ENCODE results near the gene PML. TPM values are rescaled to one million over a fixed set of nuclear protein-coding genes. Genes with fewer than 3 reads are reported as not detected.

The PML gene
- polyA plus RNA-seq, 1 donor (not counting 4 experiments of a cell fraction or from before 2014, with no cell fraction given): 20.5 TPM

DNA sequence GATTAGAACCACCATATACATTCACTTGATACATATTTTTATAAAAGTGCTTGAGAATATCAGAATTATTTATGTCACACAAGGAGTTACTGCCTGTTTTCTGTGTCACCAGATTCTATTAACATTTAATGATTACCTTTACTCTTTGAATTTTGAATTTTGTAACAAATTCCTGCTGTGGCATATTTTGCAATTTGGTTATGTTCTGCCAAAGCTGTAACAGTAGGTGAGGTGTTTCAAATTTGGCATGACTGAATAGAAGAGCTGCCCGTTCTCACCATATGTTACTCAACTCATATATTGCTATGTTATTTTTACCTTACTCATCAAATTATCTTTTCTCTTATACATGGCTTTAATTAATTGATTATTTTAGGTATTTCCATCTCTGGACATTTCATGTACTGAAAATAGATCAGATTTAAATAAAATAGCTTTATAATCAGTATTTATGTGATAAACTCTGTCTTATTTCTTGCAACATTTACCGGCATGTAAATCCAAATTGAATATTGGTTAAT lies 18.9 kb downstream of the PML start:
- dilution Hi-C loops (cut with MboI; ENCODE audit: extremely low pct_ligation_motif_present, low sequenced_read_pairs): no loop called here
- TF ChIP-seq EZH2 (IDR thresholded peaks at IDR 0.05; ENCODE audit: low read length): no peak
- no peak for TF ChIP-seq CTCF (optimal IDR thresholded peaks at IDR 0.05 in 1 of 3, IDR thresholded peaks at IDR 0.05 in 1 of 3, conservative IDR thresholded peaks at IDR 0.05 in 1 of 3; ENCODE audit: extremely low read depth in 1 of 3, insufficient read depth in 2 of 3, low read length in 3 of 3)
- no peak for FAIRE-seq

GRCh38 chr15:74019734-74020133 lies 25.2 kb downstream of the PML start:
- H3K27ac ChIP-seq (ENCODE audit: control insufficient read depth, insufficient read depth, low read length): no peak overlapping the region
- no peaks in the 10 kb centered on the region for H3K9me3 ChIP-seq (ENCODE audit: control insufficient read depth, low read depth, low read length)
- H3K4me1 ChIP-seq (ENCODE audit: control insufficient read depth, extremely low read depth, insufficient read depth, low read length): no peaks in the 10 kb centered on the region
- H3K4me2 ChIP-seq (ENCODE audit: control insufficient read depth, extremely low read depth, insufficient read depth, low read depth, low read length): no peak overlapping the region
- dilution Hi-C loops (cut with MboI; ENCODE audit: extremely low pct_ligation_motif_present, low sequenced_read_pairs): no loop called here
- no peaks in the 10 kb centered on the region for H3K27me3 ChIP-seq (ENCODE audit: control insufficient read depth, extremely low read depth, insufficient read depth, low read length)
- H4K20me1 ChIP-seq (ENCODE audit: control insufficient read depth, extremely low read depth, insufficient read depth, low read length): peaks cover 19% of the 10 kb centered on the region
- TF ChIP-seq CTCF (optimal IDR thresholded peaks at IDR 0.05 in 1 of 3, IDR thresholded peaks at IDR 0.05 in 1 of 3, conservative IDR thresholded peaks at IDR 0.05 in 1 of 3; ENCODE audit: extremely low read depth in 1 of 3, insufficient read depth in 2 of 3, low read length in 3 of 3) (no peak), EZH2 (IDR thresholded peaks at IDR 0.05; ENCODE audit: low read length) (no peak)
- no peak overlapping the region for H3K4me3 ChIP-seq (ENCODE audit: control insufficient read depth in 2 of 3, extremely low read depth in 1 of 3, insufficient read depth in 2 of 3, low read depth in 1 of 3, low read length in 3 of 3)
- no peak for FAIRE-seq
- peaks cover 26 to 32% of the 10 kb centered on the region in 2 experiments for H3K36me3 ChIP-seq (ENCODE audit: control insufficient read depth in 2 of 2, extremely low read depth in 1 of 2, insufficient read depth in 2 of 2, low read length in 2 of 2)
- H3K9me1 ChIP-seq (ENCODE audit: control insufficient read depth, extremely low read depth, insufficient read depth, low read length): peaks cover 2% of the 10 kb centered on the region
- no peak overlapping the region for H3K9ac ChIP-seq (ENCODE audit: control insufficient read depth, extremely low read depth, insufficient read depth, low read length)
- H2AFZ ChIP-seq (ENCODE audit: control insufficient read depth, low read length): no peak overlapping the region
- no peak for DNase-seq (ENCODE audit: low read depth, low spot score)
- H3K79me2 ChIP-seq (ENCODE audit: control insufficient read depth, insufficient read depth, low read length): peaks cover 74% of the 10 kb centered on the region

More for the DNA sequence above, 18.9 kb downstream of the PML start:
- Histone ChIP-seq H3K4me1 (ENCODE audit: control insufficient read depth, extremely low read depth, insufficient read depth, low read length) (peaks cover 4% of the 10 kb centered on the region), H3K27me3 (ENCODE audit: control insufficient read depth, extremely low read depth, insufficient read depth, low read length) (no peaks in the 10 kb centered on the region), H3K4me2 (ENCODE audit: control insufficient read depth, extremely low read depth, insufficient read depth, low read depth, low read length) (no peak overlapping the region), H3K36me3 (ENCODE audit: control insufficient read depth in 2 of 2, extremely low read depth in 1 of 2, insufficient read depth in 2 of 2, low read length in 2 of 2) (peaks cover 18 to 21% of the 10 kb centered on the region in 2 experiments), H2AFZ (ENCODE audit: control insufficient read depth, low read length) (no peak overlapping the region), H4K20me1 (ENCODE audit: control insufficient read depth, extremely low read depth, insufficient read depth, low read length) (peaks cover 22% of the 10 kb centered on the region), H3K9me3 (ENCODE audit: control insufficient read depth, low read depth, low read length) (no peaks in the 10 kb centered on the region), H3K27ac (ENCODE audit: control insufficient read depth, insufficient read depth, low read length) (no peak overlapping the region), H3K9me1 (ENCODE audit: control insufficient read depth, extremely low read depth, insufficient read depth, low read length) (peaks cover 4% of the 10 kb centered on the region), H3K4me3 (ENCODE audit: control insufficient read depth in 2 of 3, extremely low read depth in 1 of 3, insufficient read depth in 2 of 3, low read depth in 1 of 3, low read length in 3 of 3) (no peak overlapping the region), H3K79me2 (ENCODE audit: control insufficient read depth, insufficient read depth, low read length) (peaks cover 84% of the 10 kb centered on the region), H3K9ac (ENCODE audit: control insufficient read depth, extremely low read depth, insufficient read depth, low read length) (no peak overlapping the region)
- DNase-seq (ENCODE audit: low read depth, low spot score): no peak

All from keratinocyte (primary cell).